ENCODE measurements around the gene CHD1. TPM values are rescaled to one million over a fixed set of nuclear protein-coding genes. Genes with fewer than 3 reads are reported as not detected.

The CHD1 gene
- total RNA-seq, 1 donor from 2014 or later = 39.0 TPM

DNA sequence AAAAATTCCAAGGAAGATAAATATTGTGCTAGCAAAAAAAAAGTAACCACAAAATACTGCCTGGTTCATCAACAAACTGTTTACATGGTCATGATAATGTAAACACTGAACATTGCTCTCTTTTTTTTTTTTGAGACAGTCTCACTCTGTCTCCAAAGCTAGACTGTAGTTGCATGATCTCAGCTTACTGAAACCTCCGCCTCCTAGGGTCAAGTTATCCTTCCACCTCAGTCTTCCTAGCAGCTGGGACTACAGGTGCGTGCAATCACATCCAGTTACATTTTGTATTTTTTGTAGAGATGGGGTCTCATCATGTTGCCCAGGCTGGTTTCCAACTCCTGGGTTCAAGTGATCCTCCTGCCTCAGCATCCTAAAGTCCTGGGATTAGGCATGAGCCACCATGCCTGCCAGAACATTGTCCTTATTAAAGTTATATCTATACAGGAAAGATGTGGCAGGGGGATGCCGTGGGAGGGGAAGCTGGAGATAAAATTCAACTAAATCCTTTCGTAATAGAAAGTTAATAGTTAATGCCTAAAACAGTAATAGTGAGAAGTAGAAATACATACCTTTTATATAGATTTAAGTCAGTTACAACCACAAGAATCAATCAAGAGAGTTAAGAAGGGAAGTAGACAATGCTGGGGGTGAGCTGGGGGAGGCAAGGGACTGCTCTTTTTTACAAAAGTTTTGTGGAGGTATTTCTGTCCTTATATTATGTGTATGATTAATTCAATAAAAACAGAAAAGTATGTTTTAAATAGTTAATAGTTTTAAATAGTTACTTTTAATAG, 103.0 kb downstream of the CHD1 start:
- no peaks in the 10 kb centered on the region for H3K4me1 Mint-ChIP-seq (ENCODE audit: low read depth, unreplicated experiment)
- Histone ChIP-seq H3K4me2 (ENCODE audit: low read length) (no peak overlapping the region), H3K4me3 (ENCODE audit: insufficient read depth, low read depth, low read length) (no peak overlapping the region), H3K27me3 (ENCODE audit: insufficient read depth, low read length) (no peaks in the 10 kb centered on the region), H3K27ac (ENCODE audit: low read depth, low read length) (no peak overlapping the region), H2AFZ (ENCODE audit: low read depth, low read length) (no peak overlapping the region), H3K9me3 (ENCODE audit: insufficient read depth, low read depth, low read length) (no peaks in the 10 kb centered on the region), H3K79me2 (ENCODE audit: insufficient read depth, low read length) (no peaks in the 10 kb centered on the region), H3K4me1 (ENCODE audit: insufficient read depth, low read length) (no peaks in the 10 kb centered on the region), H4K20me1 (ENCODE audit: insufficient read depth, low read length) (no peaks in the 10 kb centered on the region), H3K36me3 (ENCODE audit: insufficient read depth, low read length) (no peaks in the 10 kb centered on the region), H3K9ac (ENCODE audit: low read length) (no peak overlapping the region)
- DNase-seq (ENCODE audit: low read depth) (no peak), FAIRE-seq (no peak)
- no peaks in the 10 kb centered on the region for H3K27me3 Mint-ChIP-seq (ENCODE audit: low read depth, unreplicated experiment)
- no peak overlapping the region for H3K27ac Mint-ChIP-seq (ENCODE audit: unreplicated experiment)
- peaks cover 5% of the 10 kb centered on the region for H3K9me3 Mint-ChIP-seq (ENCODE audit: unreplicated experiment)
- no peak for TF ChIP-seq EZH2 (IDR thresholded peaks at IDR 0.05; ENCODE audit: insufficient read depth, low read length)
- peaks cover 6% of the 10 kb centered on the region for H3K36me3 Mint-ChIP-seq (ENCODE audit: low read depth, unreplicated experiment)
- no peak overlapping the region for H3K4me3 Mint-ChIP-seq (ENCODE audit: unreplicated experiment)

DNA sequence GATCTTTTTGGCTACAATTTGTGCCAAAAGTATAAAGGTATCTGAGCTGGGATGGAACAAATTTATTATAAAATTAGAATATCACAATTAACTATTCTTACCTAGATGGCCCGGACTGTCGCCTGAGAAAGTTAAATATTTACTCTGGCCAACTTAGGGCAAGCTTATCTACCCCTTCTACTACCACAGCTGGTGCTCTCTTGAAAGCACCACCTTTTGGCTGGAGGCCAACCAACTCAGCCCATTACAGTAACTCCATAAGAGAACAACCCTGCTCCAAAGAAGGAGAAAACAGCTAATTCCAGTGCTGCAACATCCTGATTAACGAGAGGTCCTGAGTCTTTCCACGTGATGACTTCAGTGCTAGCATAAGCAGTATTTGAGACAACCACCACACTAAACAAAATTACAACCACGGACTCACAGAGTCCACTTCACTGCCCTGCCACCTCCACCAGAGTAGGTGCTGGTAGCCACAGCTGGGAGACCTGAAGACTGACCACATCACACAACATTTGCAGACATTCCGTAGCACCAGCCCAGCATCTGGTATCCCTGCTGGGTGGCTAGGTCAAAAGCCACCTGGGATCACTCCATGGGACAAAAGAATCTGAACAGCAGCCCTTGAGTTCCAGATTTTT, 112.1 kb downstream of the CHD1 start:
- no peaks in the 10 kb centered on the region for H3K79me2 ChIP-seq (ENCODE audit: insufficient read depth, low read length)
- H3K27ac Mint-ChIP-seq (ENCODE audit: unreplicated experiment) = peak overlapping the region; percentile 10

GRCh38 chr5:98813755-98814154, 115.1 kb downstream of the CHD1 start:
- Histone ChIP-seq H3K4me2 (ENCODE audit: low read length) (no peak overlapping the region), H3K4me3 (ENCODE audit: insufficient read depth, low read depth, low read length) (no peak overlapping the region), H3K4me1 (ENCODE audit: insufficient read depth, low read length) (no peaks in the 10 kb centered on the region), H3K27me3 (ENCODE audit: insufficient read depth, low read length) (no peaks in the 10 kb centered on the region), H3K36me3 (ENCODE audit: insufficient read depth, low read length) (no peaks in the 10 kb centered on the region), H3K79me2 (ENCODE audit: insufficient read depth, low read length) (no peaks in the 10 kb centered on the region), H3K9me3 (ENCODE audit: insufficient read depth, low read depth, low read length) (no peaks in the 10 kb centered on the region), H4K20me1 (ENCODE audit: insufficient read depth, low read length) (no peaks in the 10 kb centered on the region), H3K9ac (ENCODE audit: low read length) (no peak overlapping the region), H3K27ac (ENCODE audit: low read depth, low read length) (no peak overlapping the region), H2AFZ (ENCODE audit: low read depth, low read length) (no peak overlapping the region)
- H3K27me3 Mint-ChIP-seq (ENCODE audit: low read depth, unreplicated experiment) = no peaks in the 10 kb centered on the region
- H3K27ac Mint-ChIP-seq (ENCODE audit: unreplicated experiment) = no peak overlapping the region
- FAIRE-seq (no peak), DNase-seq (ENCODE audit: low read depth) (no peak)
- H3K4me1 Mint-ChIP-seq (ENCODE audit: low read depth, unreplicated experiment) = peaks cover 4% of the 10 kb centered on the region
- H3K36me3 Mint-ChIP-seq (ENCODE audit: low read depth, unreplicated experiment) = no peaks in the 10 kb centered on the region
- no peak overlapping the region for H3K4me3 Mint-ChIP-seq (ENCODE audit: unreplicated experiment)
- peaks cover 2% of the 10 kb centered on the region for H3K9me3 Mint-ChIP-seq (ENCODE audit: unreplicated experiment)
- TF ChIP-seq, protein P1, sequence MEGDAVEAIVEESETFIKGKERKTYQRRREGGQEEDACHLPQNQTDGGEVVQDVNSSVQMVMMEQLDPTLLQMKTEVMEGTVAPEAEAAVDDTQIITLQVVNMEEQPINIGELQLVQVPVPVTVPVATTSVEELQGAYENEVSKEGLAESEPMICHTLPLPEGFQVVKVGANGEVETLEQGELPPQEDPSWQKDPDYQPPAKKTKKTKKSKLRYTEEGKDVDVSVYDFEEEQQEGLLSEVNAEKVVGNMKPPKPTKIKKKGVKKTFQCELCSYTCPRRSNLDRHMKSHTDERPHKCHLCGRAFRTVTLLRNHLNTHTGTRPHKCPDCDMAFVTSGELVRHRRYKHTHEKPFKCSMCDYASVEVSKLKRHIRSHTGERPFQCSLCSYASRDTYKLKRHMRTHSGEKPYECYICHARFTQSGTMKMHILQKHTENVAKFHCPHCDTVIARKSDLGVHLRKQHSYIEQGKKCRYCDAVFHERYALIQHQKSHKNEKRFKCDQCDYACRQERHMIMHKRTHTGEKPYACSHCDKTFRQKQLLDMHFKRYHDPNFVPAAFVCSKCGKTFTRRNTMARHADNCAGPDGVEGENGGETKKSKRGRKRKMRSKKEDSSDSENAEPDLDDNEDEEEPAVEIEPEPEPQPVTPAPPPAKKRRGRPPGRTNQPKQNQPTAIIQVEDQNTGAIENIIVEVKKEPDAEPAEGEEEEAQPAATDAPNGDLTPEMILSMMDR (IDR thresholded peaks at IDR 0.05; ENCODE audit: insufficient read depth, low read depth, low read length) = no peak
- TF ChIP-seq EZH2 (IDR thresholded peaks at IDR 0.05; ENCODE audit: insufficient read depth, low read length) = no peak

More for the DNA sequence above, 112.1 kb downstream of the CHD1 start:
- no peak for DNase-seq (ENCODE audit: low read depth)
- Mint-ChIP-seq H3K4me1 (ENCODE audit: low read depth, unreplicated experiment) (peaks cover 4% of the 10 kb centered on the region), H3K4me3 (ENCODE audit: unreplicated experiment) (no peak overlapping the region), H3K9me3 (ENCODE audit: unreplicated experiment) (peaks cover 7% of the 10 kb centered on the region), H3K36me3 (ENCODE audit: low read depth, unreplicated experiment) (peaks cover 6% of the 10 kb centered on the region), H3K27me3 (ENCODE audit: low read depth, unreplicated experiment) (no peaks in the 10 kb centered on the region)
- FAIRE-seq = no peak
- H3K4me2 ChIP-seq (ENCODE audit: low read length) = no peak overlapping the region
- no peaks in the 10 kb centered on the region for H4K20me1 ChIP-seq (ENCODE audit: insufficient read depth, low read length)
- no peak overlapping the region for H3K27ac ChIP-seq (ENCODE audit: low read depth, low read length)
- H3K4me1 ChIP-seq (ENCODE audit: insufficient read depth, low read length) = no peaks in the 10 kb centered on the region
- no peaks in the 10 kb centered on the region for H3K27me3 ChIP-seq (ENCODE audit: insufficient read depth, low read length)
- TF ChIP-seq, protein P1 (IDR thresholded peaks at IDR 0.05; ENCODE audit: insufficient read depth, low read depth, low read length) = no peak
- TF ChIP-seq EZH2 (IDR thresholded peaks at IDR 0.05; ENCODE audit: insufficient read depth, low read length) = no peak
- H2AFZ ChIP-seq (ENCODE audit: low read depth, low read length) = no peak overlapping the region
- no peak overlapping the region for H3K4me3 ChIP-seq (ENCODE audit: insufficient read depth, low read depth, low read length)
- no peaks in the 10 kb centered on the region for H3K9me3 ChIP-seq (ENCODE audit: insufficient read depth, low read depth, low read length)
- no peaks in the 10 kb centered on the region for H3K36me3 ChIP-seq (ENCODE audit: insufficient read depth, low read length)
- no peak overlapping the region for H3K9ac ChIP-seq (ENCODE audit: low read length)
